NCI-H748 treated with DMSO at 0.1 percent for 48 hours (cell line): ENCODE data around the gene CEP164.

Experiments
- DNase-seq: peaks from one replicate; lab custom pipeline; 2025; lab: John Stamatoyannopoulos, UW

Gene CEP164

GRCh38 chr11:117462864-117463247 lies 135.2 kb downstream of the CEP164 start:
- no peak for DNase-seq
